ENCODE data around the gene ZNF366. TPM values are rescaled to one million over a fixed set of nuclear protein-coding genes. Genes with fewer than 3 reads are reported as not detected.

Gene ZNF366
- total and polyA plus RNA-seq, 2 experiments from 2014 or later = 2.5 TPM; not detected in 1

DNA sequence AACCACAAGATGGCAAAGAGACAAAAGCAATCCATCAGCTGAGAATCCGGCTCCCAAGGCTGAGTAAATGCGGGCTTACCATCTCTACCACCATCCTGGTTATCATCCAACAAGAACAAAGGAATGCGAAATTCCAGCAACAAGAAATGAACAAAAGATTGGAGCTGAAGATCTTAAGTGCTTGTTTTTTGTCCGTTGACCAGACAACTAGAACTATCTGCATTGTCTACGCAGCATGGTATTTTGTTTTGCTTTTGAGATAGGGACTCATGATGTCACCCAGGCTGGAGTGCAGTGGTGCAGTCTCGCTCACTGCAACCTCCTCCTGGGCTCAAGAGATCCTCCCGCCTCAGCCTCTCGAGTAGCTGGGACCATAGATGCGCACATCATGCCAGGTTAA is 88.9 kb downstream of the ZNF366 start:
- no peaks in the 10 kb centered on the region for H3K79me2 ChIP-seq
- H3K4me2 ChIP-seq = no peak overlapping the region
- H3K4me3 ChIP-seq = no peak overlapping the region
- no peaks in the 10 kb centered on the region for H3K4me1 ChIP-seq (ENCODE audit: insufficient read depth)
- no peak for TF ChIP-seq EZH2phosphoT487 (IDR thresholded peaks at IDR 0.05; ENCODE audit: low read depth, severe bottlenecking, unreplicated experiment)
- no peak for TF ChIP-seq EZH2 (IDR thresholded peaks at IDR 0.05; ENCODE audit: borderline replicate concordance)
- no peak for TF ChIP-seq CTCF (IDR thresholded peaks at IDR 0.05; ENCODE audit: poor library complexity)
- no peaks in the 10 kb centered on the region for H3K9me2 ChIP-seq (replicated peaks; ENCODE audit: insufficient read depth)
- no peak for DNase-seq (ENCODE audit: low spot score)
- no peaks in the 10 kb centered on the region for H4K20me1 ChIP-seq (ENCODE audit: insufficient read depth, poor library complexity, severe bottlenecking)
- no peaks in the 10 kb centered on the region for H3K9me3 ChIP-seq (ENCODE audit: low read depth)
- no peaks in the 10 kb centered on the region for H3K27me3 ChIP-seq
- no peak overlapping the region for H3K27ac ChIP-seq
- no peak overlapping the region for H2AFZ ChIP-seq
- 98% methylated on average over 9 of the region's 9 CpGs for WGBS (ENCODE audit: low lambda C conversion rate, missing lambda C conversion rate)
- no peaks in the 10 kb centered on the region for H3K36me3 ChIP-seq (replicated peaks; ENCODE audit: insufficient read depth, low read depth)

- H3K4me1 ChIP-seq (ENCODE audit: insufficient read depth) = no peaks in the 10 kb centered on the region
- H2AFZ ChIP-seq = no peak overlapping the region
- no peaks in the 10 kb centered on the region for H4K20me1 ChIP-seq (ENCODE audit: insufficient read depth, poor library complexity, severe bottlenecking)
- no peak for TF ChIP-seq CTCF (IDR thresholded peaks at IDR 0.05; ENCODE audit: poor library complexity)
- no peak for TF ChIP-seq EZH2 (IDR thresholded peaks at IDR 0.05; ENCODE audit: borderline replicate concordance)
- TF ChIP-seq EZH2phosphoT487 (IDR thresholded peaks at IDR 0.05; ENCODE audit: low read depth, severe bottlenecking, unreplicated experiment) = no peak
- no peaks in the 10 kb centered on the region for H3K79me2 ChIP-seq
- H3K27me3 ChIP-seq = no peaks in the 10 kb centered on the region
- H3K4me2 ChIP-seq = no peak overlapping the region
- no peak overlapping the region for H3K27ac ChIP-seq
- H3K9me2 ChIP-seq (replicated peaks; ENCODE audit: insufficient read depth) = no peaks in the 10 kb centered on the region
- no peaks in the 10 kb centered on the region for H3K9me3 ChIP-seq (ENCODE audit: low read depth)
- no peak for DNase-seq (ENCODE audit: low spot score)
- no peak overlapping the region for H3K4me3 ChIP-seq
- WGBS (ENCODE audit: low lambda C conversion rate, missing lambda C conversion rate) = 99% methylated on average over 40 of the region's 48 CpGs
- H3K36me3 ChIP-seq (replicated peaks; ENCODE audit: insufficient read depth, low read depth) = no peaks in the 10 kb centered on the region
Observed at GRCh38 chr5:72417333-72418062, 89.7 kb downstream of the ZNF366 start.

- H4K20me1 ChIP-seq (ENCODE audit: insufficient read depth, poor library complexity, severe bottlenecking) = no peaks in the 10 kb centered on the region
- no peaks in the 10 kb centered on the region for H3K27me3 ChIP-seq
- H3K9me2 ChIP-seq (replicated peaks; ENCODE audit: insufficient read depth) = no peaks in the 10 kb centered on the region
- H2AFZ ChIP-seq = no peak overlapping the region
- H3K79me2 ChIP-seq = no peaks in the 10 kb centered on the region
- DNase-seq (ENCODE audit: low spot score) = no peak
- H3K36me3 ChIP-seq (replicated peaks; ENCODE audit: insufficient read depth, low read depth) = no peaks in the 10 kb centered on the region
- no peaks in the 10 kb centered on the region for H3K9me3 ChIP-seq (ENCODE audit: low read depth)
- H3K4me2 ChIP-seq = no peak overlapping the region
- 80% methylated on average over 5 of the region's 5 CpGs for WGBS (ENCODE audit: low lambda C conversion rate, missing lambda C conversion rate)
- TF ChIP-seq EZH2 (IDR thresholded peaks at IDR 0.05; ENCODE audit: borderline replicate concordance) = no peak
- TF ChIP-seq EZH2phosphoT487 (IDR thresholded peaks at IDR 0.05; ENCODE audit: low read depth, severe bottlenecking, unreplicated experiment) = no peak
- TF ChIP-seq CTCF (IDR thresholded peaks at IDR 0.05; ENCODE audit: poor library complexity) = no peak
- H3K4me3 ChIP-seq = no peak overlapping the region
- H3K27ac ChIP-seq = no peak overlapping the region
- H3K4me1 ChIP-seq (ENCODE audit: insufficient read depth) = no peaks in the 10 kb centered on the region
Observed at GRCh38 chr5:72415616-72416325, 91.4 kb downstream of the ZNF366 start.
